Glutamatergic neuron (in vitro differentiated cells): ENCODE data around the gene LYPD8. TPM values are rescaled to one million over a fixed set of nuclear protein-coding genes. Genes with fewer than 3 reads are reported as not detected.
"Not testable (repeated sequence)": the region's sequence is repeated elsewhere in the genome, so short reads cannot be mapped to it uniquely, and the experiment has no call there.

Experiments
- DNase-seq: peaks from one replicate; pipeline ENCODE4 v3.0.0; 2022
- H3K27ac Mint-ChIP-seq: one replicate; pipeline ENCODE4 v1.8.0; 2020; ENCODE audit warnings: mild to moderate bottlenecking, mixed read lengths, inconsistent platforms; ENCODE audit not compliant: unreplicated experiment
- H3K27me3 Mint-ChIP-seq: one replicate; pipeline ENCODE4 v1.8.0; 2020; ENCODE audit warnings: mild to moderate bottlenecking, moderate library complexity, mixed read lengths, inconsistent platforms; ENCODE audit not compliant: unreplicated experiment
- H3K36me3 Mint-ChIP-seq: one replicate; pipeline ENCODE4 v1.8.0; 2020; ENCODE audit warnings: mild to moderate bottlenecking, mixed read lengths, inconsistent platforms; ENCODE audit not compliant: unreplicated experiment
- H3K4me1 Mint-ChIP-seq: one replicate; pipeline ENCODE4 v1.8.0; 2020; ENCODE audit warnings: mild to moderate bottlenecking, low read depth, mixed read lengths, inconsistent platforms; ENCODE audit not compliant: unreplicated experiment
- H3K4me3 Mint-ChIP-seq: one replicate; pipeline ENCODE4 v1.8.0; 2020; ENCODE audit warnings: mild to moderate bottlenecking, mixed read lengths, inconsistent platforms; ENCODE audit not compliant: unreplicated experiment
- H3K9me3 Mint-ChIP-seq: one replicate; pipeline ENCODE4 v1.8.0; 2020; ENCODE audit warnings: mild to moderate bottlenecking, moderate library complexity, mixed read lengths, inconsistent platforms; ENCODE audit not compliant: unreplicated experiment
- long read RNA-seq: library from polyadenylated mRNA; unstranded; transcript quantifications from one replicate; pipeline ENCODE4 v2.0.0, GENCODE V29; 2020; ENCODE audit not compliant: unreplicated experiment
- total RNA-seq: library from RNA; stranded (reverse); fragmentation: NEBNext Ultra II Directional; extraction: Animal tissue kit (Norgen Biotek cat#: 25700); gene quantifications from one replicate; pipeline ENCODE4 v1.2.1, GENCODE V29; 2021; ENCODE audit not compliant: unreplicated experiment
- TF ChIP-seq, protein P1 (sequence below): fragments of 200-600 bp; sonication (generic); IDR thresholded peaks from one replicate; pipeline ENCODE4 v1.5.0; 2021; ENCODE audit not compliant: partially characterized antibody, unreplicated experiment

The LYPD8 gene, protein sequence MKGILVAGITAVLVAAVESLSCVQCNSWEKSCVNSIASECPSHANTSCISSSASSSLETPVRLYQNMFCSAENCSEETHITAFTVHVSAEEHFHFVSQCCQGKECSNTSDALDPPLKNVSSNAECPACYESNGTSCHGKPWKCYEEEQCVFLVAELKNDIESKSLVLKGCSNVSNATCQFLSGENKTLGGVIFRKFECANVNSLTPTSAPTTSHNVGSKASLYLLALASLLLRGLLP
- not detected for total RNA-seq
- long read RNA-seq: 0 reads

DNA sequence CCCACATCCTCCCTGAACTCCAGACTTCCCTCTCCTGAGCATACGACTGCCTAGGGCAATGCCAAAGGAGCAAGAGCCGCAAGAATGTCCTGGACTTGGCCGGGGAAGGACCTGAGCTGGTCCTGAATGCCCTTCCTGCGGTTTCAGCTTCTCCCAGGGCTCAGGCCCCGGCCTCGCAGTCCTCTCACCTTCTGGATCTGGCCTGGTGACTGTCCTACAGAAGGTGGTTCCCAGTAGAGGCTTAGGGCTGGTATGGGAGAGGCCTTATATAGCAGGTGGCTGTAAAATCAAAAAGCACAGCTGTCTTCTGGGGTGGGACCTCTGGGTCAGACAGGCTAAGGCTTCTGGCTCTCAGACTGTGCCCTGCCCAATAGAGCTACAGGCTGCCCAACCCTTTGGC lies at the start of gene LYPD8:
Gene LYPD8, minus strand, starts transcription at position 243 of the 400 bp plus-strand sequence. CDS start 4,678 bp downstream, outside the sequence.
- H3K27me3 Mint-ChIP-seq: peaks cover 15% of the 10 kb centered on the region
- H3K9me3 Mint-ChIP-seq: peaks cover 15% of the 10 kb centered on the region
- no peak for DNase-seq
- TF ChIP-seq, protein P1, sequence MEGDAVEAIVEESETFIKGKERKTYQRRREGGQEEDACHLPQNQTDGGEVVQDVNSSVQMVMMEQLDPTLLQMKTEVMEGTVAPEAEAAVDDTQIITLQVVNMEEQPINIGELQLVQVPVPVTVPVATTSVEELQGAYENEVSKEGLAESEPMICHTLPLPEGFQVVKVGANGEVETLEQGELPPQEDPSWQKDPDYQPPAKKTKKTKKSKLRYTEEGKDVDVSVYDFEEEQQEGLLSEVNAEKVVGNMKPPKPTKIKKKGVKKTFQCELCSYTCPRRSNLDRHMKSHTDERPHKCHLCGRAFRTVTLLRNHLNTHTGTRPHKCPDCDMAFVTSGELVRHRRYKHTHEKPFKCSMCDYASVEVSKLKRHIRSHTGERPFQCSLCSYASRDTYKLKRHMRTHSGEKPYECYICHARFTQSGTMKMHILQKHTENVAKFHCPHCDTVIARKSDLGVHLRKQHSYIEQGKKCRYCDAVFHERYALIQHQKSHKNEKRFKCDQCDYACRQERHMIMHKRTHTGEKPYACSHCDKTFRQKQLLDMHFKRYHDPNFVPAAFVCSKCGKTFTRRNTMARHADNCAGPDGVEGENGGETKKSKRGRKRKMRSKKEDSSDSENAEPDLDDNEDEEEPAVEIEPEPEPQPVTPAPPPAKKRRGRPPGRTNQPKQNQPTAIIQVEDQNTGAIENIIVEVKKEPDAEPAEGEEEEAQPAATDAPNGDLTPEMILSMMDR: no peak
- no peak within 1 kb of the TSS for H3K4me3 Mint-ChIP-seq
- no peaks in the 10 kb centered on the region for H3K4me1 Mint-ChIP-seq
- no peak within 1 kb of the TSS for H3K27ac Mint-ChIP-seq
- no peaks in the 10 kb centered on the region for H3K36me3 Mint-ChIP-seq

DNA sequence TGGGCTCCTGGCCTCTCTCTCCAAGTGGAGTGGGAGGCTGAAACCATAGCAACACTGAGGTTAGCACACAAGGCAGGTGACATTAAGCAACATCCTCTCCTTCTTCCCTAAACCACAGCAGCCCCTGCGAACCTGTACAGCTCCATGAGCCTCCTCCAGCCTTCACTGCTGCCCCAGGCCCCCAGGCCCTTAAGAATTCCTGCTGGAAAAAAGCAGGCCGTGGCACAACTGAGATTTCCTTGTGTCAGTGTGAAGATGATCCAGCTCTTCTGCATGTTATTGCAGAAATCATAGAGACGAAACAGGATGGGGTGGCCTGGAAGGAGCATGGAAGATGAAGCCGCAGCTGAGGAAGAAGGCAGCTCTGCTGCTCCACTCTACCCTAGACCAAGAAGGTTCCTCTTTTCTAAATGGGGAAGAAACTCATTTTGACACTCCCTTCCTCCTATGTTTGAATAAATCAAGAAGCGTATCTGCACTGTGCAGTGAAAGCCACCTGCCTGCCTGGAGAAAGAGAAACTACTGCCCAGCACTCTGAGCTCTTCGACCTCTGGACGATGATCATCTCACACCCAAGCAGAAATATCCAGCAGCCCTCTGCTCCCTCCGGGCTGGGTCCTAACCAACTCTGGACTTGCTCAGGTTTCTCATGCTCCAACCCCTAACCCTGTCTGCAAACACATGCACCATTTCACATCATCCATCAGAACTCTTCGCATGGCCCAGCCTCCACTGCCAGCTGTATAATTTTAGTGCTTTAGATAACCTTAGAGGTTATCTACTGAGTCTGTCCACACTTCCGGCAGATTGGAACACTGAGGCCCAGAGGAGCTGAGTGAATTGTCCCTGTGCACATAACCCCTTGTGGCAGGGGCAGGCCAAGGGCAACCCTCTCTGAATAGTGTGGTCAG lies 49.5 kb upstream of the LYPD8 start:
- DNase-seq: no peak
- no peak overlapping the region for H3K4me3 Mint-ChIP-seq
- H3K36me3 Mint-ChIP-seq: no peaks in the 10 kb centered on the region
- H3K4me1 Mint-ChIP-seq: no peaks in the 10 kb centered on the region
- TF ChIP-seq, protein P1: no peak
- no peak overlapping the region for H3K27ac Mint-ChIP-seq
- H3K27me3 Mint-ChIP-seq: peaks cover 6% of the 10 kb centered on the region
- H3K9me3 Mint-ChIP-seq: peaks cover 5% of the 10 kb centered on the region

DNA sequence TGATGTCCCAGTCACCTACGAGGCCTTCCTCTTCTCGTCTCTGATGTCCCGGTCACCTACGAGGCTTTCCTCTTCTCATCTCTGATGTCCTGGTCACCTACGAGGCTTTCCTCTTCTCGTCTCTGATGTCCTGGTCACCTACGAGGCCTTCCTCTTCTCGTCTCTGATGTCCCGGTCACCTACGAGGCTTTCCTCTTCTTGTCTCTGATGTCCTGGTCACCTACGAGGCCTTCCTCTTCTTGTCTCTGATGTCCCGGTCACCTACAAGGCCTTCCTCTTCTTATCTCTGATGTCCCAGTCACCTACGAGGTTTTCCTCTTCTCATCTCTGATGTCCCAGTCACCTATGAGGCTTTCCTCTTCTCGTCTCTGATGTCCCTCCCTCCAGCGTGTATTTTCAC lies 47.9 kb upstream of the LYPD8 start:
- H3K27ac Mint-ChIP-seq, H3K4me1 Mint-ChIP-seq, H3K27me3 Mint-ChIP-seq, DNase-seq, H3K36me3 Mint-ChIP-seq, H3K4me3 Mint-ChIP-seq, H3K9me3 Mint-ChIP-seq: not testable (repeated sequence)

DNA sequence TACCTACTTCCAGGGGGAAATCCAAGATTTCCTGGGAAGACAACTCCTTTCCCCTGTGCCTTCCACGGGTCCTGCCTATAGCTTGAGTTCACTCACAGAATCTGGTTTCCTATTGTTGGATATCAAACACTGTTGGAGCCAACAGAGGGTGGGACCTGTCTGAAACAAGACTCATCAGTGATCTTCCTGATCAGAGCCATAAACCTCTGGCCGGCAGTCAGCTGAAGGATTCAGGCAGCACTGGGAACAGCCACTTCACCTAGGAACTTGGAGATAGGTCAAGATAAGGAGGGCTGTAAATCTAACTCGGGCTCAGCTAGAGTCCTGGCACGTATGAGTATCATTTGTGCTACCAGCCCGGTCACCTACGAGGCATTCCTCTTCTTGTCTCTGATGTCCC lies 46.9 kb upstream of the LYPD8 start:
- no peaks in the 10 kb centered on the region for H3K4me1 Mint-ChIP-seq
- H3K9me3 Mint-ChIP-seq: peaks cover 5% of the 10 kb centered on the region
- H3K4me3 Mint-ChIP-seq: no peak overlapping the region
- peaks cover 4% of the 10 kb centered on the region for H3K27me3 Mint-ChIP-seq
- no peak overlapping the region for H3K27ac Mint-ChIP-seq
- no peak for DNase-seq
- TF ChIP-seq, protein P1: no peak
- no peaks in the 10 kb centered on the region for H3K36me3 Mint-ChIP-seq

DNA sequence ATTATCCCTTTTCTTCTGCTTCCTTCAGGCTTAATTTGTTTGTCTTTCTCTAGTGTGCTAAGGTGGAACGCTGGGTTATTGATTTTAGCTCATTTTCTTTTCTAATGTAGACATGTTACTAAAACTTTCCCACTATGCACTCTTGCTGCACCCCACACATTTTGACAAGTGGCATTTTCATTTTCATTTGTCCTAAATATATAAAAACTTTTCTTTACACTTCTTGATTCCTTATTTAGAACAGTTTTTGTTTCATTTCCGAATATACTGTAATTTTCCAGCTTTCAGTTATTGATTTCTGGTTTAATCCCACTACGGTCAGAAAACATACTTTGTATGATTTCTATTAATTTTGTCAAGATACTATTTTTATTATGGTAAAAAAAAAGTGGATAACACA lies 44.9 kb upstream of the LYPD8 start:
- H3K4me3 Mint-ChIP-seq: no peak overlapping the region
- no peak overlapping the region for H3K27ac Mint-ChIP-seq
- no peak for DNase-seq
- no peaks in the 10 kb centered on the region for H3K36me3 Mint-ChIP-seq
- TF ChIP-seq, protein P1: no peak
- no peaks in the 10 kb centered on the region for H3K4me1 Mint-ChIP-seq
- H3K9me3 Mint-ChIP-seq: peaks cover 5% of the 10 kb centered on the region
- peaks cover 4% of the 10 kb centered on the region for H3K27me3 Mint-ChIP-seq
